Epithelial cell of esophagus (primary cell): Measurements from ENCODE around the gene RCOR1.

Source experiments
- DNase-seq: peaks from one replicate; pipeline ENCODE4 v3.0.0; 2010; ENCODE audit warnings: low read depth
- H3K4me3 ChIP-seq: 2 replicates; pipeline ENCODE4 v1.5.1; 2011; ENCODE audit warnings: mild to moderate bottlenecking, low read length, control low read depth
- TF ChIP-seq, protein P1 (sequence below): IDR thresholded peaks from 2 replicates; pipeline ENCODE4 v1.5.1; 2011; ENCODE audit warnings: low read depth, mild to moderate bottlenecking, low read length, control low read depth, inconsistent platforms; ENCODE audit not compliant: insufficient read depth; ENCODE audit errors: missing control alignments

Gene RCOR1

DNA sequence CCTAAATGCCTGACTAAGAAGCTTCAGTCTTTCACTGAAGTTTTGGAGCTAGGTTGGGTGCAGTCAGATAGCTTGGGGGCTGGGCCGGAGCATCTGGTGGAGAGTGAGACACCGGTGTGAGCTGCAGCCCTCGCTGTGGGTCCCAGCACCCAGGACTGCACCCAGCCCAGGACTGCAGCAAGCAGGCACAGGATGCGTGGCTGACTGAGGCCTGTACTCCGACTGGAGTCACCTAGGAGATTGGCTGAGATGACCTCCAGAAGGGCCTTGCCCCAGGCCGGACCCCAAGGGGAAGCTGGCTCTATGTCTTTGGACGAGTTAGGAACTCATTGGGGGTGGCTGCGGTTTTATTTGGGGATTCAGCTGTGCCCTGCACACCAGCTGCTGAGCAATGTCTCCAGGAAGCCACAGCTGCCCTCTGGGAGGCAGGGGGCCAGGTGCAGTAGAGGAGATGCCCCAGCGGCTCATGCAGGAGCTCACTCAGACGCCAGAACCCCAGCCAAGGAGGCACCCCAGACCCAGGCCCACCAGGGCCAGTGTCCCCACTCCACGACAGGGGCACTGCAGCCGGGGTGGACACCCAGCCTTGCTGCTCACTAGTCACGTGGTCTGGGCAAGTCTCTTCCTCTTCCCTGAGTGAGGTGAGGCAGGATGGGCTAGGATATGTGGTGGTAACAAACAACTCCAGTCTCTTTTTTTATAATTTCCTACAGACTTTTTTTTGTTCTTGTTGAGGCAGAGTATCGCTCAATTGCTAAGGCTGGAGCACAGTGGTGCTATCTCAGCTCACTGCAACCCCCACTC lies 31.8 kb upstream of the RCOR1 start:
- no peak for DNase-seq
- TF ChIP-seq, protein P1, sequence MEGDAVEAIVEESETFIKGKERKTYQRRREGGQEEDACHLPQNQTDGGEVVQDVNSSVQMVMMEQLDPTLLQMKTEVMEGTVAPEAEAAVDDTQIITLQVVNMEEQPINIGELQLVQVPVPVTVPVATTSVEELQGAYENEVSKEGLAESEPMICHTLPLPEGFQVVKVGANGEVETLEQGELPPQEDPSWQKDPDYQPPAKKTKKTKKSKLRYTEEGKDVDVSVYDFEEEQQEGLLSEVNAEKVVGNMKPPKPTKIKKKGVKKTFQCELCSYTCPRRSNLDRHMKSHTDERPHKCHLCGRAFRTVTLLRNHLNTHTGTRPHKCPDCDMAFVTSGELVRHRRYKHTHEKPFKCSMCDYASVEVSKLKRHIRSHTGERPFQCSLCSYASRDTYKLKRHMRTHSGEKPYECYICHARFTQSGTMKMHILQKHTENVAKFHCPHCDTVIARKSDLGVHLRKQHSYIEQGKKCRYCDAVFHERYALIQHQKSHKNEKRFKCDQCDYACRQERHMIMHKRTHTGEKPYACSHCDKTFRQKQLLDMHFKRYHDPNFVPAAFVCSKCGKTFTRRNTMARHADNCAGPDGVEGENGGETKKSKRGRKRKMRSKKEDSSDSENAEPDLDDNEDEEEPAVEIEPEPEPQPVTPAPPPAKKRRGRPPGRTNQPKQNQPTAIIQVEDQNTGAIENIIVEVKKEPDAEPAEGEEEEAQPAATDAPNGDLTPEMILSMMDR, result no peak
- H3K4me3 ChIP-seq, result no peak overlapping the region

DNA sequence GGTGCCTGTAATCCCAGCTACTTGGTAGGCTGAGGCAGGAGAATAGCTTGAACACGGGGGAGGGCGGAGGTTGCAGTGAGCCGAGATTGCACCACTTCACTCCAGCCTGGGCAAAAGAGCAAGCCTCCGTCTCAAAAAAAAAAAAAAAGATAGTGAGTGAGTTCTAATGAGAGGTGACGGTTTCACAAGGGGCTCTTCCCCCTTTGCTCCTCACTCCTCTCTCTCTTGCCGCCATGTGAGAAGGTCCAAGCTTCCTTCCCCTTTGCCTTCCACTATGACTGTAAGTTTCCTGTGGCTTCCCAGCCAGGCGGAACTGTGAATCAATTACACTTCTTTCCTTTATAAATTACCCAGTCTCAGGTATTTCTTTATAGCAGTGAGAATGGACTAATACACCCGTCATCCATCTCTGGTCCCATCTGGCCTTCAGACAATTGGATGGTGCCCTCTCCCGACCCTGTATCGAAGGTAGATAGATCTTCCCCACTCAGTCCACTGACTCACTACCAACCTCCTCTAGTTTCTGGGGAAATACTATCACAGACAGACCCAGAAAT lies 27.0 kb upstream of the RCOR1 start:
- H3K4me3 ChIP-seq, result no peak overlapping the region
- TF ChIP-seq, protein P1, result no peak
- no peak for DNase-seq

DNA sequence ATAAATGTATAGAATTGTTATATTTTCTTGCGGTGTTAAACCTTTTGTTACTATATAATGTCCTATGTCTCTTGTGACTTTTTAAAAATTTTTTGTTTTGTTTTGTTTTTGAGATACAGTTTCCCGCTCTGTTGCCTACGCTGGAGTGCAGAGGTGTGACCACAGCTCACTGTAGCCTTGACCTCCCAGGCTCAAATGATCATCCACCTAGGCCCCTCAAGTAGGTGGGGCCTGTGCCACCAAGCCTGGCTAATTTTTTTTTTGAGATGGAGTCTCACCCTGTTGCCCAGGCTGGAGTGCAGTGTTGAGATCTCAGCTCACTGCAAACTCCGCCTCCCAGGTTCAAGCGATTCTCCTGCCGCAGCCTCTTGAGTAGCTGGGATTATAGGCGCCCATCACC lies 26.5 kb upstream of the RCOR1 start:
- no peak overlapping the region for H3K4me3 ChIP-seq
- DNase-seq, result no peak
- TF ChIP-seq, protein P1, result no peak

DNA sequence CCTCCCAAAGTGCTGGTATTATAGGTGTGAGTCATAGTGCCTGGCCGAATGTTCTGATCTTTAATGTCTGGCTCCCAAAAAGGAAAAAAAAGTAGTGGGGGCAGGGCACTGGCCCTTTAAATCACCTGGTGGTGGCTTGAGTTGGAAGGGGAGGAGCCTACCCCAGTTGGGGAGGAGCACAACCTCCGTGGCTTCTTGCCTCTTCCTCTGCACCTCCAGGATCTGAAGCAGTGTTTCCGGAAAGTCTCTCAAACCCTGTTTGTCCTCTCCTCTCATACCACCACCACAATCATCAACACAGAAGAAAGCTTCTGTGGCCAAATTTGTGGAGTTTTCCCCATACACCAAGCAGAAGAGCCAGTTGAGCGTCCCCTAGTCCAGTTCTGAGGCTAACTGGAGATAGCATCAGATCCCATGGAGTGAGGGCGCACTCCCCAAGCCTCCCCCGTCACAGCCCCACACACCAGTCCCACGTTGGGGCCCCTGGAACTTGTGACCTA lies 24.3 kb upstream of the RCOR1 start:
- DNase-seq, result peak; percentile 60
- no peak overlapping the region for H3K4me3 ChIP-seq
- TF ChIP-seq, protein P1, result no peak

DNA sequence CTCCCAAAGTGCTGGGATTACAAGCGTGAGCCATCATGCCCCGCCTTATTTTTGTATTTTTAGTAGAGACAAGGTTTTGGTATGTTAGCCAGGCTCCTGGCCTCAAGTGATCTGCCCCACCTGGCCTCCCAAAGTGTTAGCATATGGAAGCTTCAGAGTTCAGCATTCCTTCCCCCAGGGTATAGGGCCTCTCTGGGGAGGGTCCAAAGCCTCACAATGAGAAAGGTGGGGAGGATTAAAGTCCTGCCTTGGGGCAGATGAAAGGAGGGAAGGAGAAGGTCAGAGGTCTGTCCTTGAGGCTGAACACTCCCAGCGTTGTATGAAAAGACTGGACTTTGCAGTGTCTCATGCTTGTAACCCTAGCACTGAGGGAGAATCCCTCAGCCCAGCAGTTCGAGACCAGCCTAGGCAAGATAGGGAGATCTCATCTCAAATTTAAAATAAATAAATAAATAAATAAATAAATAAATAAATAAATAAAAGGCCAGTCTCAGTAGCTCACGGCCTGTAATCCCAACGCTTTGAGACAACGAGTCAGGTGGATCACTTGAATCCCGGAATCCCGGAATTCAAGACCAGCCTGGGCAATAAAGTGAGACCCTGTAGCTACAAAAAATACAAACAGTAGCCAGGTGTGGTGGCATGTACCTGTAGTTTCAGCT lies 22.0 kb upstream of the RCOR1 start:
- H3K4me3 ChIP-seq, result no peak overlapping the region
- TF ChIP-seq, protein P1, result no peak
- no peak for DNase-seq

DNA sequence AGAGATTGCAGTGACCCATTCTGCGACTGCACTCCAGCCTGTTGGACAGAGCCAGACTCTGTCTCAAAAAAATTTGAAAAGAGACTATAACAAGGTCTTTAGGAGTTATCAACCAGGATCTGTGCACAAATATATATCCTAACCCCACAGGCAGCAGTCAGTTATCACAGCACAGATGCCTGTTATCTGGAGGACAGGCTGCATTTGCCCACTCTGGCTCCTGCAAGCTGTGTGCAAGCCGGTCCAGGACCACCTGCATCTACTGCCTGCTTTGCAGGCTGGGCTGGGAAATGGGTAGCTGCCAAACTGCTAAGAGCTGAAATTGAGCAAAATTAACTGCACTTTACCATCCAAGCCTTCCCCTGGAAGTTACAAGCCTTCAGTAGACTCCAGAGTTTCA lies 21.4 kb upstream of the RCOR1 start:
- DNase-seq, result no peak
- TF ChIP-seq, protein P1, result no peak
- no peak overlapping the region for H3K4me3 ChIP-seq
